ENCODE results near the gene MTOR.

DNA sequence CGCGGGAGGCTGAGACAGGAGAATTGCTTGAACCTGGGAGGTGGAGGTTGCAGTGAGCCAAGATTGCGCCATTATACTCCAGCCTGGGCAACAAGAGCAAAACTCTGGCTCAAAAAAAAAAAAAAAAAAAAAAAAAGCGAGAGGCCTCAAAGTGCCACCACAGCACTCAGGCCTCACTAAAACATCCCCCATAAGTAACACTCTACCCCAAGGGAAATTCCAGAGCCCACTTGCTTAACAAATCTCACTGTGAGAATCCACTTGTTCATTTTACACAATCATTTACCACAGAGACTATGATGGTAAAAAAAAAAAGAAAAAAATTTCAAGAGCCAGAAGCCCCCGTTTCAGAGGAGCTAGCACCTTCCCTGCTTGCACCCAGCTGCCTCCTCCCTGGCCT, 136.4 kb downstream of the MTOR start:
- TF ChIP-seq, protein P1, sequence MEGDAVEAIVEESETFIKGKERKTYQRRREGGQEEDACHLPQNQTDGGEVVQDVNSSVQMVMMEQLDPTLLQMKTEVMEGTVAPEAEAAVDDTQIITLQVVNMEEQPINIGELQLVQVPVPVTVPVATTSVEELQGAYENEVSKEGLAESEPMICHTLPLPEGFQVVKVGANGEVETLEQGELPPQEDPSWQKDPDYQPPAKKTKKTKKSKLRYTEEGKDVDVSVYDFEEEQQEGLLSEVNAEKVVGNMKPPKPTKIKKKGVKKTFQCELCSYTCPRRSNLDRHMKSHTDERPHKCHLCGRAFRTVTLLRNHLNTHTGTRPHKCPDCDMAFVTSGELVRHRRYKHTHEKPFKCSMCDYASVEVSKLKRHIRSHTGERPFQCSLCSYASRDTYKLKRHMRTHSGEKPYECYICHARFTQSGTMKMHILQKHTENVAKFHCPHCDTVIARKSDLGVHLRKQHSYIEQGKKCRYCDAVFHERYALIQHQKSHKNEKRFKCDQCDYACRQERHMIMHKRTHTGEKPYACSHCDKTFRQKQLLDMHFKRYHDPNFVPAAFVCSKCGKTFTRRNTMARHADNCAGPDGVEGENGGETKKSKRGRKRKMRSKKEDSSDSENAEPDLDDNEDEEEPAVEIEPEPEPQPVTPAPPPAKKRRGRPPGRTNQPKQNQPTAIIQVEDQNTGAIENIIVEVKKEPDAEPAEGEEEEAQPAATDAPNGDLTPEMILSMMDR (conservative IDR thresholded peaks at IDR 0.05; ENCODE audit: low read length): no peak
- no peak for TF ChIP-seq EZH2phosphoT487 (IDR thresholded peaks at IDR 0.05; ENCODE audit: borderline replicate concordance)
